NCI-H774 (cell line): ENCODE results near the gene CDH11.

ENCODE experiments used
- DNase-seq: peaks from one replicate; lab custom pipeline; 2025; lab: John Stamatoyannopoulos, UW

CDH11 gene

DNA sequence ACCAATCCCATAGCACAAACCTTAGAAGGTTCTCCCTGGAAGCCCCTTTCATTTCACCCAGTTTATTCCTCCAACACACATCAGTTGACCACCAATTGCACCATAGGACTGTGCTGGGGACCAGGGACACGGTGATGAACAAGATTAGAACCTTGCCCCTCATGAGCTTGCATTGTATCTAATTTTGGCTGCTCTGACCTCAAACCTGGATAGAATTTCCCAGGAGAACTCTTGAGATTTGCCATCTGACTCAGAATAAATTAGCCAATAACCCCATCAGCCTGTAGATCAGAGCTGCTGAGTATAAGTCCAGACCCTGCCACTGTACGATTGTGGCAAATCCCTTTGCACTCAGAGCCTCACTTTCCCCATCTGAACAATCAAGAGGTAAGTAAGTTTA is 52.1 kb downstream of the CDH11 start:
- no peak for DNase-seq

DNA sequence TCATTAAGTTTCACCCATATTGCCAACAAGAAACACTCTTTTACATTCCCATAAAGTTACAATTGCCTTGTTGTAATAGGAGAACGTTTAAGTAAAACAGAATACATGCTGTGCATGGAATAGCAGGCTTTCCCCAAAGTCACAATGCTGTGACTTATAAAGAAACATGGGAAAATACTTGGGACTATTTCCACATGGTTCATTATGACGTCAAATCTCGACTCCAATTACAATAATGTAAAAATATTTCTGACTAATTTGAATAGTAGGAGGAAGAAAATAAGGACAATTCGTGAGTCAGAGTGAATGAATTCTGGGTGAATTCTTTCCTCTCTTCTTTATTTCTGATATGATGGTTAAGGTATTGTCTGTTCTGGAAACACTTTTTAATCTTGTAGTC is 52.8 kb downstream of the CDH11 start:
- DNase-seq, result no peak

DNA sequence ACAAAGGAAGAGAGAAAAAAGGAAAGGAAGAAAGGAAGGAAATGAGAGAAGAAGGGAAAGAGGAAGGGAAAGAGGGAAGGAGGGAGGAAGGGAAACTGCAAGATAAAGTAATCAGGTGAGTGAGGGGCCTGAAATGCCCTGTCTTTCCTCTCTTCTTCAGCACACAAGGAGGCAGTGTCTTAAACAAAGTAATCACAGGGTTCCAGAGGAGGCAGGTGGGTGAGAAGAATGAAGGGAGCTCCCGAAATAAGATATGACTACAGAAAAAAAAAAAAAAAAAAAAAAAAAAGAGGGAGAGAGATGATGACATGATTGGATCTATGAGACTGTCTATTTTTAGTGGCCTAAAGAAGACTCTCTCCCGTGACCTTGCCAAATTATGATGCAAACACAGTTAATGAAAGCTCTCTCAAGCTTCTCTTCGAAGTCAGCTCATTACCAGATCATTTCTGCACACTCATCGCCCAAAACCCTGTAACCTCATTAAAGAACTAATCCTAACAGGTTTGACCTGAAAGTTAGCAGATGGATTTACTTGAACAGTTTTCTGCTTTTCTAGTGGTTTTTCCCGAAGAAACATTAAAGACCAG is 53.6 kb downstream of the CDH11 start:
- no peak for DNase-seq

DNA sequence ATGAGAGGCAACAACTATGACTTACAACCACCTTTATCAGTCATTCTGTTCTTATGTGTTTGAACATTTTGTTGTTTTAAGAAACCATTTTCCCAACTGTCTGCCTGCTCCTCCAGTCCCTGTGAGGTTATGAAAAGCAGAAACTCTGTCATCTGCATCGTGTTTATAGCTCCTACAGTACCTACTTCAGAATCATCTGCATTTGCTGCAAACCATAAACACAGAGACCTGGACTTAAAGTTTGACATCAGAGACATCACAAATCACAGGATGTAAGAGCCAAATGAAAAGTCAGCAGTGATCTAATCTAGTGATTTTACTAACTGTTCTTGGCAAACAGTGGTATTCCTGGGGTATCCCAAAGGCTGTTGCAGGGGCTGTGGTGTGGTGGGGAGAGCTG is 55.2 kb downstream of the CDH11 start:
- no peak for DNase-seq

GRCh38 chr16:65065031-65065430 is 56.8 kb downstream of the CDH11 start:
- DNase-seq, result no peak

DNA sequence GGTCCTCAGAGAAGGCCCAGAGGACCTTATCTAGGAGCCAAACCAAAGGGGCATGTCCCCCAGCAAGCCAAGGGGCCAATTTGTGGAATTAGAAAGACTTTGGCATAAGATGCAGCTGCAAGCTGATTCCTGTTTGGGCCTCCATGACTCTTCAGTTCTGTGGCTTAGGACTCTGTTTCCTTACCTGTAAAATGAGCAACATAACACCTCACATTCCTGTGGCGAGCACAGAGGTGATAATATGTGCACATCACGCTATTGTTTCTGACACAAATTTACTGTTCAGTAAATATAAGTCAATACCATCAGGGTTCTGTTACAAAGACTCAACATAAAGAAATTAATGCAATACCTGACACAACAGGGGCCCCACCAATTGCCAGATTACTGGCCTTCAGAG is 57.7 kb downstream of the CDH11 start:
- no peak for DNase-seq

DNA sequence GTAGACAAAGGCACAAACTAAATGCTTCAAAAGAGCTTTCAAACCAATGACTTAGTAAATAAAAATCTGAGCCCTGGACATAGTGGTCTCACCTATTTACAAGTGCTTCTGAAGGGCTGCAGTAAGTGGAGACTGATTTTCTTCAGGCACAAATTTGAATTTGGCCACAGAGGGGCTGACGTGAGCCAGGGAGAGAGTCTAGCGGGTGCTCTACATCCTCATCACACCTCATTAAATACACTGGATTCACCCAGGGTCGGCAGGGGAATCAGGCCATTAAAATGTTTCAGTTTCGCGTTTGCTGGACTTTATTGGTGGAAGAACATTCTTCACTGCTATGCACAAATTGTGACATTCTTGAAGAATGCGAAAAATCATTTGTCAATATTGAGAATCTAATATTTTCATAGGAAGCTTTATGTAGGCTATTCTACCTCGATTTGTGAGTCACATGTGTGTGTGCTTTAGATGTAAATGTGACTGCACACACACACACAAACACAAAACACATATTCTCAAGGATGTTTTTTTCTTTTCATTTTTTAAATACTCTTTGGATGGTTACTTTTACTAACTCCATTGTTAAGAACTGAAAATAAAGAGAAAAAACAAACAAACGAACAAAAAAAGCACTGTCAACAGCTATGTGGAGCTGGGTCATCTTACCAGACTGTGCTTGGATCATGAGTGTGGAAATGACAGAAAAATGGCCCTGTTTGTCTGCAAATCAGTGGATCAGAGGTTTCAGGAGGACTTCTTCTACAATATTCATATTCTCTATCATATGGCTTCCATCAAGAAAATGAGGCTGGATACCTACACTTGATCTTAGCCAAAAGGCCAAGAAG is 58.9 kb downstream of the CDH11 start:
- DNase-seq, result no peak

DNA sequence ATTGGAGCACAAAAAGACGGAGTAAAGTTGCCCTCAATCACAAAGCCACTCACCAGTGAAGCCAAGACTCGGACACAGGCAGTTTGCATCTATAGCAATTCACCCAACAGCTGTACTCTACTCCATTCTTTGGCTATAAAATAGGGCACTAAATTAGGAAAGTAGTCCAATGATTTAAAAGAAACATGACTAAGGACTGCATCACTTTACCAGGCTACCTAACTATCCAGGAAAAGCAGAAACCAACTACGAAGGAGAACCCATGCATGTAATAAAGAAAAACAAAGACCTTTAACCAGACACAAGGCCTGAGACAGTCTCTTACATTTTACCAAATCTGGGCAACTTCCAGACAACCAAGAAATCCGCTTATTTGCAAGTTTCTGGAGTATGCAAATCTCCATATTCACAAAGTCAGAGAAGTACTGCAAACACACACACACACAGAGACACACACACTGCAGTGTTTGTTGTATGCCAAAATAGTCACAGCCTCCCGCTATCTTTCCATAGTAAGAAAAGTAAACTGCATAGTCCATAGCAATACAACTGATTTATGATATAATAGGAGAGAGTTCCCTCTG is 59.8 kb downstream of the CDH11 start:
- no peak for DNase-seq

GRCh38 chr16:65061263-65061662 is 60.6 kb downstream of the CDH11 start:
- no peak for DNase-seq

- no peak for DNase-seq
Measured at GRCh38 chr16:65059406-65059980, 62.4 kb downstream of the CDH11 start.

DNA sequence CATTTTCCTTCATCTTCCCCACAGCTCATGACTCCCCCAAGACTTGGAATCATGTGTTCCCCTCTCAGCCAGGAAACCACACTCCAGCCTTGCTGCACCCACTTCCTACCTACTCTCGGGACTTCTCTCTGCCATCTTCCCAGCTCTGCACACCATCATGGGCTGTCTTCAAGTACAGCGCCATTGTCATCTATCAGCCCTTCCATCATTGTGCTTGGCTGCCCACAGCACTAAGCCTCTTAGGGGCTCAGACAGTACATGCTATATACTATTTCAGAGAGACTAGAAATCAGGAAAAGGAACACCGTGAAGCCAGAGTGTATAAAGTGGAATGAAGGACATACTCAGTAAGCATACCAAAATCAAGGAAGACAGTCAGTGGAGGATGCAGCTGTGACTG is 64.7 kb downstream of the CDH11 start:
- no peak for DNase-seq

- DNase-seq, result no peak
Measured at GRCh38 chr16:65054457-65054856, 67.4 kb downstream of the CDH11 start.

GRCh38 chr16:65049679-65050078 is 72.2 kb downstream of the CDH11 start:
- DNase-seq, result no peak

DNA sequence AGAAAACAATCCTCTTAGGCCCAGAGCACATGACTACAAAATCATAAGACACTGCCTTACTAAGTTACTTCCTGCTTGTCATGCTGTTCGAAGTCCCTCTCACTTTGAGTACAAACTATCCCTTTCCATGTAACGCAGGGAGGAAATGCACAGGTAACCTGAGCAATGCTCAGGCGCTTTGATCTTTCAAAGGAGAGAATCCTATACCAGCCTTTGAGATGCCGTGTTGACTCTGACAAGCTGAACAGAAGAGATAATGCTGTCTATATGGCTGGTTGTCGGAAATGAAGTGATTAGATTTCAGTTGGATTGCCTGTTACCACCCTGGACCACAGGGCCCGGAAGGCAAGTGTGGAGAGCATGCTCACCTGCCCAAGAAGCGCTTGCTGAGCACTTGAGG is 75.9 kb downstream of the CDH11 start:
- no peak for DNase-seq

- DNase-seq, result no peak
Measured at GRCh38 chr16:65044873-65045272, 77.0 kb downstream of the CDH11 start.

GRCh38 chr16:65044026-65044425 is 77.8 kb downstream of the CDH11 start:
- DNase-seq, result no peak

DNA sequence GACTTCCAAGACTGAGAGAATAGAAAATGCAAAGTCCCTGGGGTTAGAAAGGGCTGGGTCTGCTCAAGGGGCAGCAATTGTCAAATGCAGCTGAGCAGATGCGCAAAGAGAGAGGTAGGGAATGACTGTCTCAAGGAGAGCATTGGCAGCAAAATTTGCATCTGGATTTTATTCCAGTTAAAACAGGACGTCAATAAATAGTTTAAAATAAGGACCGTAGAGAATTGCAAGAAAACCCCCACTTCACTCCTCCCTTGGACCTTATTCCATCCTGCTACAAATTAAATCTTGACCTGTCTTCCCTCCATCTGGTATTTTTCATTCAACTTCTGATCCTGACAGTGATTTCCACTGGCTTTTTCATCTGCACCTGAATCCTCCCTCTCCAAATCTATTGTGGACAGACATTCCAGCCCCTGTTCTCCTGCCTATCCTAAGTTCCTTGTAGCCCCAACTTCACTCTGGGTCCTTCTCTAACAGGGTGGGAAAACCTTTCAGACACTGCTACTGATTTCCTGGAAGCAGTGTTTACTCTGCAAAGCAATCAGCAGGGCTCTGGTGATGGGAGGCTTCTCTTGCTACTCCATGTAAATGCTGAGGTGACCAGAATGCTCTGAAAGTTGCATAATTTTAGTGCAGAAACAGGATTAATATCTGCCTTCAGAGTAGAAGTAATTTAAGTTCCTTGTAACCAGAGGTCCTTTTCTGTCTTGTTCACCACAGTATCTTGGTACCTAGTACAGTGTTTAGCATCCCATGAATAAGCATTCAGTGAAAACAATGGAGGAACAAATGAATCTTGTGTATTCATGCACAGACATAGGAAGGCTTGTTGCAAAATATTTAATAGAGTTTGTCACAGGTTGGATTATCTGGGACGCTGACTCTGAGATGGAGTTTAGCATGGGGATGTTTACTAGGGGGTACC is 79.2 kb downstream of the CDH11 start:
- DNase-seq, result no peak

DNA sequence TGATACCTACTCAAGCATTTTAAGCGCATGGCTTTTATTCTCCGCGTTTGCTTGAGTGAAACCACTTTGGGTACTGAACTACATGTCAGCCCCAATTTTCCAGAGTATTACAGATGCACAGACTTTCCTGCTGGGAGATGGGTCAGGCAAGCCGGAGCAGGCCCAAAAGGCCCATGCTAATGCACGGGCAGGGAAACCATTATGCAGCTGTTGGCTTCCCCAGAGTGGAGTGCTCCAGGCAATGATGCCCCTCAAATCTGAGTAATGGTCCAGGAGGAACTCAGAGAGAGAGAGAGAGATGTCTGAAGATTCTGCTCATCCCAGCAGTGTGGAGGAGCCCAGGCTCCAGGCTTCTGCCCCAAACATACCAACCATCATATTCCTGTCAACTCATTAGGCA is 80.2 kb downstream of the CDH11 start:
- no peak for DNase-seq

- no peak for DNase-seq
Measured at GRCh38 chr16:65038100-65038499, 83.8 kb downstream of the CDH11 start.

GRCh38 chr16:65037556-65037955 is 84.3 kb downstream of the CDH11 start:
- no peak for DNase-seq

- no peak for DNase-seq
Measured at GRCh38 chr16:65034915-65035314, 86.9 kb downstream of the CDH11 start.

GRCh38 chr16:65032387-65032786 is 89.5 kb downstream of the CDH11 start:
- DNase-seq, result no peak
